Suppressor macrophage (primary cell): ENCODE data around the gene C1QTNF1.
A peak's percentile ranks its signal among the peaks of the same experiment; 100 is the strongest.

Experiments
- DNase-seq, 4 experiments: peaks; one replicate each; pipeline ENCODE4 v3.0.0-alpha.2; 2020 to 2022

C1QTNF1 gene

DNA sequence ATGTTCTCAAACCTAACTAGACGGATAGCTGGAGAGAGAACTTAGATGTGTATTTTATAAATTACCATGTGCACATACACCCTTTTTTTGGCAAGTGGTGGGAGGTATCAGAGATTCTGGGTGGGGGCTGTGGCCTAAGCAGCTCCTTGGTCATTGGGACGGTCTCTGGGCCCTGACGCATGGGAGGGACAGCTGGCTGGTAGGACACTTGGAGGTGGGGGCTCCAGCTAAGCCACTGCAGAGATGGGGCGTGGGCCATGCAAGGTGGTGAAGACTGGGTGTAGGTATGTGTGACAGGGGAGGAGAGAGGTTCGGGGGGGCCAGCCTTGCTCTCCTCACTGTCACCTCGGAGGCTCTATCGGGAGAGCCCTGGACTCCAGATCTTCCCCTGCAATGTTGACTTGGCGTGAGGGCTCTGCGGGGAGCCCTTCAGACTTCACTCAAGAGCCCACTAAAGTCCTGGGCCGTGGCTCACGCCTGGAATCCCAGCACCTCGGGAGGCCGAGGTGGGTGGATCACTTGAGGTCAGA lies 17.1 kb downstream of the C1QTNF1 start:
- DNase-seq: no peak

DNA sequence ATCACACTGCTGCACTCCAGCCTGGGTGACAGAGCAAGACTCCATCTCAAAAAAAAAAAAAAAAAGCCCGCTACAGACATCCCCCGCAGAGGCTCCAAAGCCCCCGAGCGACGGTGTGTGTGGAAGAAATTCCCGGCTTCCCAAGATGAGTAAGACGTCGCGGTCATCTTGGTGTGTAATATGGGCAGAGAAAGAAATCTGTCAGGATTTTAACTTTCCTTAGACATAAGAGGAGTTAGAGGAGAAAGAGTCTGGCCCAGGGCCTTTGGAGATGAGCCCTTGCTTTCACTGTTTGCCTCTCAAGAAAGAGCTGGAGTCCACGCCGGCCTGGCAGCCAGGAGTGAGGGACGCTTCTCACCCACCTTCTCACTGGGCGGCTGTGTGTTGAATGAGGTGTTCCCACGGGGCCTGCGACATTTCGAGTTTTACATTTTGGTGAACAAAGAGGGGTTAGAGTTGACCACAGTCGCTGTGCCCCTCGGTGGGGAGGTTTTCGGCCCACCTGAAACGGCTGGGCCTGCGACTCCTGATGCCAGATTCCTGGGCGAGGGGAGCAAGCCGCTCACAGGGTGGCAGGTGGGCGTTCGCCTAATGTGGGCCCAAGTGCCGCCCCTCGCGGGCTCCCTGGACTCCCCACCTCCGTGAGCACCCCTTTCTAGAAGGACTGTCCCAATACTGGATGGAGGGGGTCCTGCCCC lies 17.9 kb downstream of the C1QTNF1 start:
- no peak for DNase-seq

- DNase-seq: peak; percentile 72 to 88 (median 82)
Measured at GRCh38 chr17:79042421-79043190, 18.6 kb downstream of the C1QTNF1 start.

GRCh38 chr17:79043191-79043930 lies 19.4 kb downstream of the C1QTNF1 start:
- DNase-seq: no peak

DNA sequence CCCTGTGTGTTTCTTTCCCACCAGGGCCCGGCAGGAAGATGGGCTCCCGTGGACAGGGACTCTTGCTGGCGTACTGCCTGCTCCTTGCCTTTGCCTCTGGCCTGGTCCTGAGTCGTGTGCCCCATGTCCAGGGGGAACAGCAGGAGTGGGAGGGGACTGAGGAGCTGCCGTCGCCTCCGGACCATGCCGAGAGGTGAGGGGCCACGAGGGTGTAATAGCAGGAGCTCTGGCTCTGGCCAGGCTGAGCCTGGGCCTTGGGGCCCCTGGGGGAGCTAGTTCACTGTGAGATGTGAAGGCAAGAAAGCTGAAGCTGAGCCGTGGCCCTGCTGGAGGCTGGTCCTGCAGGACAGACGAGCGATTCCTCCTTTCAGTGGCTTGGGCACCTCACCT lies 20.0 kb downstream of the C1QTNF1 start:
- DNase-seq: no peak

GRCh38 chr17:79044462-79044861 lies 20.5 kb downstream of the C1QTNF1 start:
- no peak for DNase-seq

- DNase-seq: no peak
Measured at GRCh38 chr17:79045001-79045729, 21.2 kb downstream of the C1QTNF1 start.

GRCh38 chr17:79045842-79046196 lies 21.9 kb downstream of the C1QTNF1 start:
- peak; percentile 76 to 87 (median 84) for DNase-seq

DNA sequence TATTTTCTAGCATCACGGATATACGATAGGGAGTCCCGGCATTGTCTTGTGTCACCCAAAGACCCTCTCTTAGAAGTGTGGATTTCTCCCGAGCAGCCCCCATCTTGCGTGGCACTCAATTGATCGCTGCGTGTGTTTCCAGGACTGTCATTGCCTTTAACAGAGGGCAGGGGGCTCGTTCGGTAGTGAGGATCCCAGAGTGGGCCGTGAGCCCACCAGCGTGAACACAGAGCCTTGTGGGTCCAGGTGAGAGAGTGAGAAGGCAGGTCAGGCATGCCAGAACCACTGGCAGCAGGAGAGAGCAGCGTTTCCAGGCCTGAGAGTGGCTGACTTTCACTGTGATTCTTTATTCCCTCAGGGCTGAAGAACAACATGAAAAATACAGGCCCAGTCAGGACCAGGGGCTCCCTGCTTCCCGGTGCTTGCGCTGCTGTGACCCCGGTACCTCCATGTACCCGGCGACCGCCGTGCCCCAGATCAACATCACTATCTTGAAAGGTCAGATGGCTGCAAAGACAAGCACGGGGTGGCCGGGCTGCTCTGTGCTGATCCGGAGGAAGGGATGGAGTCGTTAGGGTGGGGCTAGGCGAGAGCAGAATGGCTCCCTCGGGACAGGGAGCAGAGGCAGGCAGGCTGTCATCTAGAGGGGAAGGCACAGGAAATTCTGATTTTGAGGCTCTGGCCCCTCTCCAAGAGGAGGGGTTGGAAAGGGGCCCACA lies 22.4 kb downstream of the C1QTNF1 start:
- no peak for DNase-seq

DNA sequence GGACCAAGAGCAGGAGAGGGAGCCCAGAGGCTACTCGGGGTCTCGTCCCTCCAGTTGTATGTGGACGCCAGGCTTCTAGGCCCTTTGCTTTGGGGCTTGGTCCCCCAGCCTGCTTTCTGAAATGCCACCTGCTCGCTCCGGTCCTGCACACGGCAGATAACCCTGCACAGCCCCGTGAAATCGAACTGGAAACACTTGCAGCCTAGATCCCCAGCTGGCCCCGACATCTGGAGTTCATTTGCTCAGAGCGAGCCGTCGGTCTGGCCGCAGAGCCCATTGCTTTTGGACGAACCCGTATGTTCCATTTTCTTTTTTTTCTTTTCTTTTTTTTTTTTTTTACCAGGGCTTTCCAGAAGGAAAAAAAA lies 22.9 kb downstream of the C1QTNF1 start:
- no peak for DNase-seq

GRCh38 chr17:79047291-79047920 lies 23.4 kb downstream of the C1QTNF1 start:
- DNase-seq: no peak

- DNase-seq: no peak
Measured at GRCh38 chr17:79047923-79048825, 24.2 kb downstream of the C1QTNF1 start.

DNA sequence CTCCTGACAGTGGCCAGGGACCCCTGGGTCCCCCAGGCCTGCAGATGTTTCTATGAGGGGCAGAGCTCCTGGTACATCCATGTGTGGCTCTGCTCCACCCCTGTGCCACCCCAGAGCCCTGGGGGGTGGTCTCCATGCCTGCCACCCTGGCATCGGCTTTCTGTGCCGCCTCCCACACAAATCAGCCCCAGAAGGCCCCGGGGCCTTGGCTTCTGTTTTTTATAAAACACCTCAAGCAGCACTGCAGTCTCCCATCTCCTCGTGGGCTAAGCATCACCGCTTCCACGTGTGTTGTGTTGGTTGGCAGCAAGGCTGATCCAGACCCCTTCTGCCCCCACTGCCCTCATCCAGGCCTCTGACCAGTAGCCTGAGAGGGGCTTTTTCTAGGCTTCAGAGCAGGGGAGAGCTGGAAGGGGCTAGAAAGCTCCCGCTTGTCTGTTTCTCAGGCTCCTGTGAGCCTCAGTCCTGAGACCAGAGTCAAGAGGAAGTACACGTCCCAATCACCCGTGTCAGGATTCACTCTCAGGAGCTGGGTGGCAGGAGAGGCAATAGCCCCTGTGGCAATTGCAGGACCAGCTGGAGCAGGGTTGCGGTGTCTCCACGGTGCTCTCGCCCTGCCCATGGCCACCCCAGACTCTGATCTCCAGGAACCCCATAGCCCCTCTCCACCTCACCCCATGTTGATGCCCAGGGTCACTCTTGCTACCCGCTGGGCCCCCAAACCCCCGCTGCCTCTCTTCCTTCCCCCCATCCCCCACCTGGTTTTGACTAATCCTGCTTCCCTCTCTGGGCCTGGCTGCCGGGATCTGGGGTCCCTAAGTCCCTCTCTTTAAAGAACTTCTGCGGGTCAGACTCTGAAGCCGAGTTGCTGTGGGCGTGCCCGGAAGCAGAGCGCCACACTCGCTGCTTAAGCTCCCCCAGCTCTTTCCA lies 25.1 kb downstream of the C1QTNF1 start:
- DNase-seq: no peak

DNA sequence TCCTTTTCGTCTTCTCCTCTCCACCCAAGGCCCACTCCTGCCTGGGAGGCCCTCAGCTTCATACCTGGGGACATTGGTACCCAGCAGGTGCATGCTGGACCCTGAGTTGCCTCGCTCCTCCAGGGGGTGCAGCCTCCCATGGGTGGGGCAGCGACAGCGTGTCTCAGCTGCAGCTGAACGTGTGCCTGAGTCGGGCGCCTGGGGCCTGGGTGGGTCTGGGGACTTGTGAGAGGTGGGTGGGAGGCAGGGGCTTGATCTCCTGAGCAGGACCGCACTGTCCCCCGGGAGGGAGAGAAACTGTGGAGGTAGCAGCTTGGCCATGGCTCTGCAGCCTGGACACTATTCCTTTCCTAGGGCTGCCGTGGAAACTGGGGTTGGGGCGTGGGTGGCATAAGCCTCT lies 25.9 kb downstream of the C1QTNF1 start:
- DNase-seq: no peak

GRCh38 chr17:79050551-79050950 lies 26.6 kb downstream of the C1QTNF1 start:
- no peak for DNase-seq

DNA sequence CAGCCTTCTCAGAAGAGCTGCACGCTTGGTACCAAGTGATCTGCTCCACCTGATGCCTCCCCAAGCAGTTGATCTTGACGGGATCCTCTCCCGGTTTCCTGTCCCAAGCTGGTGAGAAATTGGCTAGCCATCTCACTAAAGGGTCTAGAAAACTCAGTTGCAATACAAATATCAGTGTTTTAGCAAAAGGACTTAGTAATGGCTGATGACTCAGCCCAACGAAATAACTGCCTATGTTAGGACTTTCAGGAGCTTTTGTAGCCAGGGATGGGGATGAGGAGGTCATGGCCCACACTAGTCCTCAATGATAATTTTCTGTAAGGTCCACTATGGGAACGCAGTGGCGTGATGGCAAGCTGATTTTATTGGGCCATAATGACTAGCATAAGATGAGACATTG lies 27.3 kb downstream of the C1QTNF1 start:
- DNase-seq: no peak

DNA sequence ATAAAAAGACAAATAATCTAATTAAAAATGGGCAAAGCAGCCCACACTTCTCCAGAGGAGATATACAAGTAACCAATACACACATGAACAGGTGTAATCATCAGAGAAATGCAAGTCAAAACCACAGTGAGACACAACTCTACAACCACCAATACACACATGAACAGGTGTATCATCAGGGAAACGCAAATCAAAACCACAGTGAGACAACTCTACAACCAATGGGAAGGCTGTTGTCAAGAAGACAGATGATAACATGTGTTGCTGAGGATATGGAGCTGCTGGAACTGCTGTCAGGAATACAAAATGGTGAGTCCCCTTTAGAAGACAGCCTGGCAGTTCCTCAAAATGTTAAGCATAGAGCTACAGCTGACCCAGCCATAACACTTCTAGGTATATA lies 28.2 kb downstream of the C1QTNF1 start:
- DNase-seq: no peak

- DNase-seq: no peak
Measured at GRCh38 chr17:79053251-79053925, 29.4 kb downstream of the C1QTNF1 start.
